ENCODE results near the gene TRIM5.

The TRIM5 gene

GRCh38 chr11:5624489-5625279, 60.2 kb downstream of the TRIM5 start, which contains the start of gene TRIM34:
TSS of gene TRIM34 (plus strand) at chr11:5625001. CDS start at chr11:5632332, 7,331 bp downstream.
- peak; percentile 38 for DNase-seq (ENCODE audit: low spot score)

- no peak for DNase-seq (ENCODE audit: low spot score)
These were observed 62.1 kb downstream of the TRIM5 start for GRCh38 chr11:5622802-5623201.

- DNase-seq (ENCODE audit: low spot score): no peak
These were observed 63.3 kb downstream of the TRIM5 start for GRCh38 chr11:5621580-5621979.

GRCh38 chr11:5620651-5621521, 64.0 kb downstream of the TRIM5 start:
- DNase-seq (ENCODE audit: low spot score): no peak

GRCh38 chr11:5618807-5619206, 66.1 kb downstream of the TRIM5 start:
- DNase-seq (ENCODE audit: low spot score): no peak

Data from SW480 (cell line).